Measurements from ENCODE around the gene POLR1E.

Gene POLR1E

GRCh38 chr9:37521111-37521510 lies 35.4 kb downstream of the POLR1E start:
- no peak overlapping the region for H3K4me3 ChIP-seq (ENCODE audit: low read length)
- H3K27me3 ChIP-seq (ENCODE audit: control insufficient read depth, insufficient read depth, low read length): no peaks in the 10 kb centered on the region
- H3K27ac ChIP-seq (ENCODE audit: low read length): no peak overlapping the region
- no peak overlapping the region for H3K9ac ChIP-seq (ENCODE audit: low read length)
- peaks cover 30% of the 10 kb centered on the region for H3K36me3 ChIP-seq (ENCODE audit: control insufficient read depth, low read depth, low read length)
- H3K9me3 ChIP-seq (ENCODE audit: control insufficient read depth, low read depth, low read length): no peaks in the 10 kb centered on the region
- no peaks in the 10 kb centered on the region for H3K4me1 ChIP-seq (ENCODE audit: control insufficient read depth, low read depth, low read length)

- Histone ChIP-seq H3K27me3 (ENCODE audit: control insufficient read depth, insufficient read depth, low read length) (no peaks in the 10 kb centered on the region), H3K9ac (ENCODE audit: low read length) (no peak overlapping the region), H3K4me3 (ENCODE audit: low read length) (no peak overlapping the region), H3K9me3 (ENCODE audit: control insufficient read depth, low read depth, low read length) (no peaks in the 10 kb centered on the region), H3K36me3 (ENCODE audit: control insufficient read depth, low read depth, low read length) (peaks cover 33% of the 10 kb centered on the region), H3K4me1 (ENCODE audit: control insufficient read depth, low read depth, low read length) (no peaks in the 10 kb centered on the region), H3K27ac (ENCODE audit: low read length) (no peak overlapping the region)
These were observed 37.2 kb downstream of the POLR1E start for GRCh38 chr9:37522971-37523370.

- no peaks in the 10 kb centered on the region for H3K4me1 ChIP-seq (ENCODE audit: control insufficient read depth, low read depth, low read length)
- H3K36me3 ChIP-seq (ENCODE audit: control insufficient read depth, low read depth, low read length): peaks cover 38% of the 10 kb centered on the region
- H3K9ac ChIP-seq (ENCODE audit: low read length): no peak overlapping the region
These were observed 38.2 kb downstream of the POLR1E start for GRCh38 chr9:37523916-37524315.

GRCh38 chr9:37528652-37529471 lies 43.1 kb downstream of the POLR1E start:
- Histone ChIP-seq H3K4me3 (ENCODE audit: low read length) (no peak overlapping the region), H3K9me3 (ENCODE audit: control insufficient read depth, low read depth, low read length) (no peaks in the 10 kb centered on the region), H3K4me1 (ENCODE audit: control insufficient read depth, low read depth, low read length) (no peaks in the 10 kb centered on the region), H3K27ac (ENCODE audit: low read length) (no peak overlapping the region), H3K36me3 (ENCODE audit: control insufficient read depth, low read depth, low read length) (peaks cover 25% of the 10 kb centered on the region), H3K27me3 (ENCODE audit: control insufficient read depth, insufficient read depth, low read length) (no peaks in the 10 kb centered on the region), H3K9ac (ENCODE audit: low read length) (no peak overlapping the region)

More at GRCh38 chr9:37523916-37524315, 38.2 kb downstream of the POLR1E start:
- no peak overlapping the region for H3K27ac ChIP-seq (ENCODE audit: low read length)
- no peaks in the 10 kb centered on the region for H3K9me3 ChIP-seq (ENCODE audit: control insufficient read depth, low read depth, low read length)
- H3K27me3 ChIP-seq (ENCODE audit: control insufficient read depth, insufficient read depth, low read length): no peaks in the 10 kb centered on the region
- no peak overlapping the region for H3K4me3 ChIP-seq (ENCODE audit: low read length)

GRCh38 chr9:37531699-37532098 lies 46.0 kb downstream of the POLR1E start:
- H3K9me3 ChIP-seq (ENCODE audit: control insufficient read depth, low read depth, low read length): no peaks in the 10 kb centered on the region
- no peak overlapping the region for H3K9ac ChIP-seq (ENCODE audit: low read length)
- no peak overlapping the region for H3K27ac ChIP-seq (ENCODE audit: low read length)
- H3K27me3 ChIP-seq (ENCODE audit: control insufficient read depth, insufficient read depth, low read length): no peaks in the 10 kb centered on the region
- H3K4me1 ChIP-seq (ENCODE audit: control insufficient read depth, low read depth, low read length): no peaks in the 10 kb centered on the region
- peaks cover 17% of the 10 kb centered on the region for H3K36me3 ChIP-seq (ENCODE audit: control insufficient read depth, low read depth, low read length)
- no peak overlapping the region for H3K4me3 ChIP-seq (ENCODE audit: low read length)

- Histone ChIP-seq H3K4me1 (ENCODE audit: control insufficient read depth, low read depth, low read length) (no peaks in the 10 kb centered on the region), H3K9me3 (ENCODE audit: control insufficient read depth, low read depth, low read length) (no peaks in the 10 kb centered on the region), H3K36me3 (ENCODE audit: control insufficient read depth, low read depth, low read length) (peaks cover 18% of the 10 kb centered on the region), H3K27me3 (ENCODE audit: control insufficient read depth, insufficient read depth, low read length) (no peaks in the 10 kb centered on the region), H3K9ac (ENCODE audit: low read length) (no peak overlapping the region), H3K4me3 (ENCODE audit: low read length) (no peak overlapping the region), H3K27ac (ENCODE audit: low read length) (no peak overlapping the region)
These were observed 48.7 kb downstream of the POLR1E start for GRCh38 chr9:37534412-37534811.

- H3K4me1 ChIP-seq (ENCODE audit: control insufficient read depth, low read depth, low read length): no peaks in the 10 kb centered on the region
- H3K36me3 ChIP-seq (ENCODE audit: control insufficient read depth, low read depth, low read length): peaks cover 18% of the 10 kb centered on the region
- no peak overlapping the region for H3K4me3 ChIP-seq (ENCODE audit: low read length)
- H3K27me3 ChIP-seq (ENCODE audit: control insufficient read depth, insufficient read depth, low read length): no peaks in the 10 kb centered on the region
- H3K9ac ChIP-seq (ENCODE audit: low read length): no peak overlapping the region
- no peak overlapping the region for H3K27ac ChIP-seq (ENCODE audit: low read length)
- H3K9me3 ChIP-seq (ENCODE audit: control insufficient read depth, low read depth, low read length): no peaks in the 10 kb centered on the region
These were observed 49.2 kb downstream of the POLR1E start for GRCh38 chr9:37534901-37535300.

- Histone ChIP-seq H3K4me3 (ENCODE audit: low read length) (no peak overlapping the region), H3K27me3 (ENCODE audit: control insufficient read depth, insufficient read depth, low read length) (no peaks in the 10 kb centered on the region), H3K4me1 (ENCODE audit: control insufficient read depth, low read depth, low read length) (no peaks in the 10 kb centered on the region), H3K9ac (ENCODE audit: low read length) (no peak overlapping the region), H3K36me3 (ENCODE audit: control insufficient read depth, low read depth, low read length) (peaks cover 29% of the 10 kb centered on the region), H3K27ac (ENCODE audit: low read length) (no peak overlapping the region), H3K9me3 (ENCODE audit: control insufficient read depth, low read depth, low read length) (no peaks in the 10 kb centered on the region)
These were observed 52.4 kb downstream of the POLR1E start for GRCh38 chr9:37538099-37538498.

GRCh38 chr9:37539634-37540033 lies 53.9 kb downstream of the POLR1E start:
- H3K4me1 ChIP-seq (ENCODE audit: control insufficient read depth, low read depth, low read length): no peaks in the 10 kb centered on the region
- peaks cover 29% of the 10 kb centered on the region for H3K36me3 ChIP-seq (ENCODE audit: control insufficient read depth, low read depth, low read length)
- H3K4me3 ChIP-seq (ENCODE audit: low read length): no peak overlapping the region
- no peaks in the 10 kb centered on the region for H3K9me3 ChIP-seq (ENCODE audit: control insufficient read depth, low read depth, low read length)
- no peak overlapping the region for H3K9ac ChIP-seq (ENCODE audit: low read length)
- no peaks in the 10 kb centered on the region for H3K27me3 ChIP-seq (ENCODE audit: control insufficient read depth, insufficient read depth, low read length)
- H3K27ac ChIP-seq (ENCODE audit: low read length): no peak overlapping the region

GRCh38 chr9:37540634-37541033 lies 54.9 kb downstream of the POLR1E start:
- Histone ChIP-seq H3K27me3 (ENCODE audit: control insufficient read depth, insufficient read depth, low read length) (no peaks in the 10 kb centered on the region), H3K9ac (ENCODE audit: low read length) (no peak overlapping the region), H3K4me3 (ENCODE audit: low read length) (no peak overlapping the region), H3K4me1 (ENCODE audit: control insufficient read depth, low read depth, low read length) (no peaks in the 10 kb centered on the region), H3K36me3 (ENCODE audit: control insufficient read depth, low read depth, low read length) (peaks cover 29% of the 10 kb centered on the region), H3K9me3 (ENCODE audit: control insufficient read depth, low read depth, low read length) (no peaks in the 10 kb centered on the region), H3K27ac (ENCODE audit: low read length) (no peak overlapping the region)

- peaks cover 24% of the 10 kb centered on the region for H3K36me3 ChIP-seq (ENCODE audit: control insufficient read depth, low read depth, low read length)
These were observed 55.7 kb downstream of the POLR1E start for GRCh38 chr9:37541465-37541864.

GRCh38 chr9:37542488-37542887 lies 56.7 kb downstream of the POLR1E start:
- no peak overlapping the region for H3K27ac ChIP-seq (ENCODE audit: low read length)
- H3K36me3 ChIP-seq (ENCODE audit: control insufficient read depth, low read depth, low read length): peaks cover 14% of the 10 kb centered on the region

More at GRCh38 chr9:37541465-37541864, 55.7 kb downstream of the POLR1E start:
- Histone ChIP-seq H3K4me3 (ENCODE audit: low read length) (no peak overlapping the region), H3K9ac (ENCODE audit: low read length) (no peak overlapping the region), H3K27ac (ENCODE audit: low read length) (no peak overlapping the region), H3K27me3 (ENCODE audit: control insufficient read depth, insufficient read depth, low read length) (no peaks in the 10 kb centered on the region), H3K9me3 (ENCODE audit: control insufficient read depth, low read depth, low read length) (no peaks in the 10 kb centered on the region), H3K4me1 (ENCODE audit: control insufficient read depth, low read depth, low read length) (no peaks in the 10 kb centered on the region)

More at GRCh38 chr9:37542488-37542887, 56.7 kb downstream of the POLR1E start:
- H3K27me3 ChIP-seq (ENCODE audit: control insufficient read depth, insufficient read depth, low read length): no peaks in the 10 kb centered on the region
- no peak overlapping the region for H3K9ac ChIP-seq (ENCODE audit: low read length)
- no peak overlapping the region for H3K4me3 ChIP-seq (ENCODE audit: low read length)
- H3K4me1 ChIP-seq (ENCODE audit: control insufficient read depth, low read depth, low read length): no peaks in the 10 kb centered on the region
- no peaks in the 10 kb centered on the region for H3K9me3 ChIP-seq (ENCODE audit: control insufficient read depth, low read depth, low read length)
